Stimulated activated CD4-positive, alpha-beta T cell treated with anti-CD3 and anti-CD28 coated beads, Interleukin-1b, Interleukin-23, amount 100 ng/mL, for 4 hours (primary cell): ENCODE data around the gene ACBD5.
"Not testable (repeated sequence)": the region's sequence is repeated elsewhere in the genome, so short reads cannot be mapped to it uniquely, and the experiment has no call there.

Experiments
- DNase-seq, 2 donors: peaks; one replicate each; pipeline ENCODE4 v3.0.0-alpha.2; 2020; ENCODE audit warnings: low read depth in 2 of 2

Gene ACBD5

GRCh38 chr10:27241010-27241651 is 534 bp upstream of the ACBD5 start:
- DNase-seq: no peak

GRCh38 chr10:27237531-27237930 is 3.1 kb downstream of the ACBD5 start:
- not testable (repeated sequence) for DNase-seq

DNA sequence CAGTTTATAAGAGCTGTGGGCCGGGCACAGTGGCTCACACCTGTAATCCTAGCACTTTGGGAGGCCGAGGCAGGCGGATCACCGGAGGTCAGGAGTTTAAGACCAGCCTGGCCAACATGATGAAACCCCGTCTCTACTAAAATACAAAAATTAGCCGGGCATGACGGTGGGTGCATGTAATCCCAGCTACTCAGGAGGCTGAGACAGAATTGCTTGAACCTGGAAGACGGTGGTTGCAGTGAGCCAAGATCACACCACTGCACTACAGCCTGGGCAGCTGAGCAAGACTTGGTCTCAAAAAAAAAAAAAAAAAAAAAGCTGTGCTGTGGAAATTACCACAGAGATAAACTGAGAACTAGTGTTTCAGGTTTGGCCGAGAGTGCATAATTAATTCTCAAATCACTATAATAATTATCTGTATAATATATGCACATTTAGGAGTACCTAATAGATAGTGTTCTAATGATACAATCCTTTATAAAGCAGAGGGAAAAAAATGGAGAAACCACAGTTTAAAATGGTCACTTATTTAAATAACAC is 3.9 kb downstream of the ACBD5 start:
- not testable (repeated sequence) for DNase-seq

DNA sequence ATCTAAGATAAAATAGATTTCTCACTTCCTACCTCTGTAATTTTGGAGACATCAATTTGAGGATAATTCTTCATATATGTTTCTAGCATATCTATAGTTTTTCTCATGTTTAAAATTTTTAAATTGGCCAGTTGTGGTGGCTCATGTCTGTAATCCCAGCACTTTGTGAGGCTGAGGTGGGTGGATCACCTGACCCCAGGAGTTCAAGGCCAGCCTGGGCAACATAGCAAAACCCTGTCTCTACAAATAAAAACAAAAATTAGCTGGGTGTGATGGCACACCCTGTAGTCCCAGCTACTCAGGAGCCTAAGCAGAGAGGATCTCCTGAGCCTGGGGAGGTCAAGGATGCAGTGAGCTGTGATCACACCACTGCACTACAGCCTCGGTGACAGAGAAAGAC is 4.9 kb downstream of the ACBD5 start:
- DNase-seq: no peak

DNA sequence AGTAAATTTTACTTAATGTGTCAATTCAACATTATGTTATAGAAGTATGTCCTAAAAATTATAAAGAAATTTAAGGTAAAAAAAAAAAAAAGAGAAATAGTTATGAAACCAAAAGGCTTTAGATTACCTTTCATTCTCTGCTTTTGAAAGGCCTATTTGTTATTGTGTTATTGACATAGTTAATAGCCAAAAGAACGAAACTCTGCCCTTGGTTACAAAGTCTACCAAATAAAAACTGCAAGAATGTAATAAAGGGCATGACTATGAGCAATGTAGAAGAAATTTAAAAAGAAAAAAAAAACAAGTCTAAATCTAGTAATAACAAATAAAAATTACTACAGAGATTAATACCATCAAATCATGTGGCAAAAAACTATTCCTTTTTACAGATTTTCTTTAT is 10.6 kb downstream of the ACBD5 start:
- no peak for DNase-seq

DNA sequence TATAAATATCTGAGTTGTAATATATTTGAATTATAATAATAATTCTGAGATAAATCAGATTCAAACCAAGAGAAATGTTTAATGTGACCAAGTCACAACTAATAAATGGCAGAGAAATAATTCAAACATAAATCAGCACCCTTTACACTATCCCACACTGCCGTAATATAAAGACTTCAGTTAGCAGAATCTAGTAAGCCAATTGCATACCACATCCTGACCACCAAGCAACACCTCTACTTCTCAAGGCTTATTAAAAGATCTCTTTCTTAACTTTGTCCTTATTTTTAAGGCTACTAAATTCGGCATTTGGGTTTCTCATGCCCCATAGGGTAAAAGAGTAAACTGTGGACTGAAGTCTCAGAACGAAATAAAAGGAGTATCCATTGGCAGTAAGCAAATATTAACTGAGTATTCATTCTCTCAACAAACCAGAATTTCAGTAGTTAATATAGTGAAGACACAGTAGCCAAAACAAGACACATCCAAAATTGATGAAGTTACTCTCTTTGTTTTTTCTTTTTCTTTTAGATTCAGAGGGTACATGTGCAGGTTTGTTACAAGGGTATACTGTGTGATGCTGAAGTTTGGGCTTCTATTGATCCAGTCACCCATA is 14.8 kb downstream of the ACBD5 start:
- DNase-seq: no peak

- no peak for DNase-seq
Observed at GRCh38 chr10:27225011-27225590, 15.5 kb downstream of the ACBD5 start.

DNA sequence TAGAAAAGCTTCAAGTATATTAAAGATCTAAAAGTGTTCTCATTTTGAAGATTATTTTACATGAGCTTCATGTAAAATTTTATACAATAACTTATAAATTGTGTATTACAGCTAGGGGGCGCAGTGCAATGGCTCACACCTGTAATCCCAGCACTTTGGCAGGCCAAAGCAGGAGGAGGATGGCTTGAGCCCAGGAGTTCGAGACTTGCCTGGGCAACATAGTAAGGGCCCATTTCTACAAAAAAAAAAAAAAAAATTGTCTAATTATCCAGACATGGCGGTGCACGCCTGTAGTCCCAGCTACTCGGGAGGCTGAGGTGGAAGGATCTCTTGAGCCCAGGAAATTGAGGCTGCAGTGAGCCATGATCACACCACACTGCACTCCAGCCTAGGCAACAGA is 16.6 kb downstream of the ACBD5 start:
- DNase-seq: peak; percentile 23 to 46

GRCh38 chr10:27207350-27207749 is 33.2 kb downstream of the ACBD5 start:
- DNase-seq: no peak

GRCh38 chr10:27203806-27204205 is 36.8 kb downstream of the ACBD5 start:
- DNase-seq: no peak

GRCh38 chr10:27197980-27198620 is 42.5 kb downstream of the ACBD5 start:
- no peak for DNase-seq

DNA sequence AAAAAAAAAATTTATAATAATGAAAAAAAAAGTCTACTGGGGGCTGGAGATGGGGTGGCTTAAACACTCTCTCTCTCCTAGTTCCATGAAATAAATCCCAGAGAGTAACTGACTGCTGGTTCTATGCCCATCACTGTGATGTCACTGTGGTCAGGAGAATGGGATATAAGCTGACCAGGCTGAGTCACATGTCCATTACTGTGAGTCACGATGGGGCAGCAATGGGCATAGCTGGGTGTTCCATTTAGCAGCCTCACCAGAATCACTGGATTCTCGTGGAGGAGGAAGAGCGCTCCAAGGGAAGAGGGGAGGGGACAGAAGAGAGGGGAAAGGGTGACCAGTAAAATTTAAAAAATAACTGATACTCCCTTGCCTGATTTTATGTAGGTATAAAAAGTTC is 48.3 kb downstream of the ACBD5 start:
- DNase-seq: no peak

GRCh38 chr10:27190508-27190907 is 50.1 kb downstream of the ACBD5 start:
- no peak for DNase-seq

- no peak for DNase-seq
Observed at GRCh38 chr10:27188897-27189296, 51.7 kb downstream of the ACBD5 start.

GRCh38 chr10:27188259-27188658 is 52.3 kb downstream of the ACBD5 start:
- DNase-seq: no peak

GRCh38 chr10:27169849-27170248 is 70.7 kb downstream of the ACBD5 start:
- no peak for DNase-seq

GRCh38 chr10:27158421-27158820 is 82.2 kb downstream of the ACBD5 start:
- no peak for DNase-seq

GRCh38 chr10:27157150-27157549 is 83.4 kb downstream of the ACBD5 start:
- DNase-seq: no peak

DNA sequence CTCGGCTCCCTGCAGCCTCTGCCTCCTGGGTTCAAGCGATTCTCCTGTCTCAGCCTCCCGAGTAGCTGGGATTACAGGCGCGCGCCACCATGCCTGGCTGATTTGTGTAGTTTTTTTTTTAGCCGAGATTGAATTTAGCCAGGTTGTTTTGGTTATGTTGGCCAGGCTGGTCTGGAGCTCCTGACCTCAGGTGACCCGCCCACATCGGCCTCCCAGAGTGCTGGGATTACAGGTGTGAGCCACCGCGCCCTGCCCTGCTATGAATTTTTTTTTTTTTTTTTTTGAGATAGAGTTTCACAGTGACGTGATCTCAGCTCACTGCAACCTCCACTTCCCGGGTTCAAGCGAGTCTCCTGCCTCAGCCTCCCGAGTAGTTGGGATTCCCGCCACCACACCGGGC is 84.0 kb downstream of the ACBD5 start:
- DNase-seq: not testable (repeated sequence)

GRCh38 chr10:27155066-27155754 is 85.4 kb downstream of the ACBD5 start, which contains the start of gene MASTL:
Gene MASTL, plus strand, starts transcription at chr10:27155352. Its CDS starts 75 bp downstream, at chr10:27155427.
- peak; percentile 91 to 94 for DNase-seq

- no peak for DNase-seq
Observed at GRCh38 chr10:27153845-27154193, 86.8 kb downstream of the ACBD5 start.

GRCh38 chr10:27153329-27153728 is 87.3 kb downstream of the ACBD5 start:
- DNase-seq: no peak
